RCC 7860 (cell line): ENCODE results near the gene WBP1.
A peak's percentile ranks its signal among the peaks of the same experiment; 100 is the strongest.
"Not testable (repeated sequence)": the region's sequence is repeated elsewhere in the genome, so short reads cannot be mapped to it uniquely, and the experiment has no call there.

Experiments used
- DNase-seq: peaks from one replicate; pipeline ENCODE4 v3.0.0-alpha.2; 2015; ENCODE audit warnings: low spot score
- FAIRE-seq: peaks from 2 replicates; lab custom pipeline; 2012; peaks lifted over from hg19 to GRCh38; lab: Jason Lieb, UNC

WBP1 gene

GRCh38 chr2:74458132-74458937 is at the start of gene WBP1:
WBP1 (plus strand) TSS chr2:74458438; CDS start chr2:74458603, 165 bp downstream.
- peak; percentile 96 for FAIRE-seq
- peak; percentile 100 for DNase-seq

DNA sequence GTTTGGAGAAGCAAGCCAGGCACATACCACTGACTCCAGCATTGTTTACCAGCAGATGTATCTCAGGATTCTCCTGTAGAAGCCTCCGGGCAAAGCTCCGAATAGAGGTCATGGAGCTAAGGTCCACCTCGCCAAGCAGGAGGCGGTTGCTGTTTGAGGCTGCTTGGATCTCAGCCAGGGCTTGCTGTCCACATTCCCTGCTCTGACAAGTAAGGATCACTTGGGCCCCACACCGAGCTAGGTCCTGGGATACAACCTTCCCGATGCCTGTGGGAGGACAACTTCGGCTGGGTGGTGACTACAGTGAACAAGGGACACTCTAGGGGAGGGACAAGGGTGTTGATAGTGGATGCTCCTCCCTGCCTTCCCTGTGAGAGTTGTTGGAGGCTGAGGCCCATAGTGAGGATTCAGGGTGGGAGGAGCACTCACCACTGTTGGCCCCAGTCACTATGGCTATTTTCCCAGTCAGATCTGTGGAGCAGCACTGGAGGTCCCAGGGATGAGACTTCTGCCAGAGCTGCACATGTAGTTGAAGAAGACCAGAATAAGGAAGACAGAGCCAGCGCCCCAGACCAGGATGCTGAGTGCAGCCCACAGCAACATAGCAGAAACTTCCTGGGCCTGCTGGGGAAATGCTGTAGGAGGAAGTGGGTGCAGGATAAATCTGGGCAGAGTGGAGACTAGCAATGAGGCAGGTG is 45.1 kb upstream of the WBP1 start:
- FAIRE-seq: no peak
- no peak for DNase-seq

GRCh38 chr2:74414441-74414840 is 43.8 kb upstream of the WBP1 start:
- no peak for DNase-seq
- no peak for FAIRE-seq

DNA sequence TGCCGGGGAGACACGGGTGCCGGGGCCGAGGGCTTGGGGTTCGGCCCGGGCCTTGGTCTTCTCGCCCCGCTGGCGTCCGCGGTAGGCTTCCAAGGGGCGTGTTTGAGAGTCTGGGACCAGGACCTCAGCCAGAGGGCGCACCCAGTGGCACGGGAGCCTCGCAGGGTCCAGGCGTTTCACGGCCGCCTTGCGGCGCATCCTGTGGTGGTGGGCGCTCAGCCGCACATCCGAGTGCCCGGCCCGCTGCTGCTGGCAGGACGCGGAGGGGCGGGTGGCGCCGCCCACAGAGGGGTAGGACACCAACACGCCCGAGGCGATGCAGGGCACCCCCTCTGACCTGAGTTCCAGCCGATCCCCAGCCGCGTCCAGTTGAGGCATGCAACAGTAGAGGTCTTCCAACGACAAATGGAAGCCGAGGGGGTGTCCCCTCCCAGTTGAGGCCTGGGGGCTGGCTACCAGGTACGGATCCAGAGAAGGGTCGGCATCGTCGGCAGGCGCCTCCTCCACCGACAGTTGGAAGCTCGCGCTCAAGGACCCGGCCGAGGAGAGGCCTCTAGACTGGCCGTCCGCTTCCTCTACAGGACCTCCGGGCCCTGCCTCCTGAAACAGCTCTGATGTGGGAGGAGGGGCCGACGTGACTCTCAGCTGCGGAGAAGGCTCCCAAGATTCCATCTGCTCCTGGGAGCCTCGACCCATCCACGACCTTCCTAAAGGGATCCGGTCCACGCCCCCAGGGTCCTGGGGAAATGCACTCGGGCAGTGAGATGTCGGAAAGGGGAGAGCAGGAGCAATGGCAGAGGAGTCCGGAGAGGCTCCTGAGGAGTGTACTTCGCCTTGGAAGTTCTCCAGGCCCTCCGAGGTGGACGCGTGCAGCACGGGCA is 43.1 kb upstream of the WBP1 start:
- DNase-seq: no peak
- no peak for FAIRE-seq

DNA sequence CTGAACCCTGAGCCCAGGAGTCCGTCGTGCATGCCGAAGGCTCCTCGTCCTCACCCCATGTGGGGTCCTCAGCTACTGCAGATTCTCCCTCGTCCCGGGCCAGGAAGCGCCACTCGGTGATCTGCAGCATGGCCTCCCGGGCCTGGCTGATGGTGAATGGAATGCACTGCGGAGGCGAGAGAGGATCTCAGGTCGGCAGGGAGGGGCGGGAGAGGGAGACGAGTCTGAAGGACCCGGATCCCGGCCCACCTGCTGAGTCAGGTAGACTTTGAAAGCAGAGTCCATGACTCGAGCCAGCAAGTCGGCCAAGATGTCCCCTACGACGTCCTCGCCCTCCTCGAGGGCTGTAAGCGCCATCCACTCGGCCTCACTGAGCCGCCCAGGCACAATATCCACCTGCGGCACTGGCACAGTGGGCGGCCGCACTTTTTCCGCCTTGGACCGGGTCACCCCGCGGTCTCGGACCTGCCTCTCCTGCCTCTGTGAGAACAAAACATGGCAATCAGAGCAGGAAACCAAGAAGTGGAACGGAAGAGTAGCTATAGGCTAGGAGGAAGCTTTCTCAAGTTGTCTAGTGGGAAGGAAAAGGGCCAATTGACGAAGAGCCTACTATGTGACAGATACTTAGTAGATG is 42.4 kb upstream of the WBP1 start:
- DNase-seq: no peak
- FAIRE-seq: no peak

DNA sequence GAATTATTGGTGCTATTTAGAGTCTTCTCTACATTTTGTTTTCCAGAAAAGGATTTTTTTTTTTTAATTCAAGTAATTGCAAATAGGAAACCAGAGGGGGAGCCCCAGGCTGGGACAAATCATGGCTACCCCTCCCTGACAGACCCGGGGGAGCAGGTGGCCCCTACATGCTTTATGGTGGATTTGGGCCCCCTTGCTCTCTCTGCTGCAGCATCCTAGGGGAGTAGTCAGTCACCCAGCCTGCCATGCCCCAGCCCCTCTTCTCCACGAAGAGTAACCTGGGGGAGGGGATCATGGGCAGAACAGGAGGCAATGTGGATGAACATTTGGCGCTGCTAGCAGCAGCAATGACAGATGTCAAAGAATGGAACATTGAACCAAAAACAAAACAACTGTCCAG is 41.5 kb upstream of the WBP1 start:
- FAIRE-seq (no peak), DNase-seq (no peak)

GRCh38 chr2:74417197-74417596 is 41.0 kb upstream of the WBP1 start:
- no peak for FAIRE-seq
- DNase-seq: no peak

DNA sequence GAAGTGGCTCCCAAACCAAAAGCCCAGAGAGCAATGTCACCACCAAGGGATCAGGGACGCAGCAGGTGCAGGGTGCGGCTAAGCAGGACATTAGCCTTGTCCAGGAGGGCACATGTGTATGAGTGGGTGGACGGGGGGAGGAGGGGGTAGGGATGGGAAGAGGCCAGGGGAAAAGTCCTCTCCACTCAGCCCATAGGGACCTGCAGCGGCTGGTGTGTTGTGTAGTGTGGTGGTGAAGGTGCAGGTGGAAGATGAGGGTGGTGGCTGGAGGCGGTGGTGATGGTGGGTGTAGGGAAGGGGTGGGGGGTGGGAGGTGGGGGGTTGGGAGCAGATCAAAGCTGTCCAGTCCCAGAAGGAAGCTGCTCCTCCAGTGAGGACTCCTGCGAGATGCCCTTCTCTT is 40.5 kb upstream of the WBP1 start:
- DNase-seq (no peak), FAIRE-seq (no peak)

GRCh38 chr2:74418312-74418711 is 39.9 kb upstream of the WBP1 start:
- DNase-seq (no peak), FAIRE-seq (no peak)

- DNase-seq: no peak
- no peak for FAIRE-seq
Measured at GRCh38 chr2:74419345-74419744, 38.9 kb upstream of the WBP1 start.

DNA sequence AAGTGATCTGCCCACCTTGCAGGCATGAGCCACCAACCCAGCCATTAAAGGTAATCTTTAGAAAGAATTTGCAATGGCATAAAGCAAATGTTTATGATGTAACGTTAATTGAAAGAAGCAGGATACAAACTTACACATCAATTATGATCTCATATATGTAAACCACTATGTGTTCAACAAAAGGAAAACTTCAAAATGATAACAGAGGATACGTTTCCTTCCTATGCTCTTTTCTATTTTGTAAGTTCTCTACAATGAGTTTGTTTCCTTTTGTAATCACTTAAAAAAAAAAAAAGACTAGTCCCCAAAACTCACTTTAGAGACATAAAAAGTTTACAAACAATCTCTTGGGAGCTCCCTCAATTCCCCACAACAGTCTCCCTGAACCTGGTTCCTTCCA is 38.2 kb upstream of the WBP1 start:
- DNase-seq (no peak), FAIRE-seq (no peak)

DNA sequence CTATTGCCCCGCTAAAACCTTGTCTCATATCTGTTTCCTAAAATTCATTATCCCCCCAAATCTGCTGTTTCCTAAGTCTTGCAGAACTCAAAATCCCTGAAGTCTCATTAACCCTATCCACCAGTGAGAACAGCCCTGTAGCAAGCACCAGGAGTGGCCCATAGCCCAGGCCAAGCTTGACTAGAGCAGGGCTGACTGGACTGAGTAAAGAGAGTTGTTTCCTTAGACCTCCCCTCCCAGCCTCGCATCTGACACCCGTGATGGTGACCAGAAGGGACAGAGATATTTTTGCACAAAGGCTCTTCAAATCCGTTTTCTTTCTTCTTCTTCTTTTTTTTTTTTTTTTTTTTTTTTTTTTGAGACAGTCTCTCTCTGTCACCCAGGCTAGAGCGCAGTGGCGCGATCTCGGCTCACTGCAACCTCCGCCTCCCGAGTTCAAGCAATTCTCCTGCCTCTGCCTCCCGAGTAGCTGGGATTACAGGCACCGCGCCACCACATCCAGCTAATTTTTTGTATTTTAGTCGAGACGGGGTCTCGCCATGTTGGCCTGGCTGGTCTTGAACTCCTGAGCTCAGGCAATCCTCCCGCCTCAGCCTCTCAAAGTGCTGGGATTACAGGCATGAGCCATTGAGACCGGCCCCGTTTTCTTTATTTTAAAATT is 37.7 kb upstream of the WBP1 start:
- not testable (repeated sequence) for FAIRE-seq, DNase-seq

DNA sequence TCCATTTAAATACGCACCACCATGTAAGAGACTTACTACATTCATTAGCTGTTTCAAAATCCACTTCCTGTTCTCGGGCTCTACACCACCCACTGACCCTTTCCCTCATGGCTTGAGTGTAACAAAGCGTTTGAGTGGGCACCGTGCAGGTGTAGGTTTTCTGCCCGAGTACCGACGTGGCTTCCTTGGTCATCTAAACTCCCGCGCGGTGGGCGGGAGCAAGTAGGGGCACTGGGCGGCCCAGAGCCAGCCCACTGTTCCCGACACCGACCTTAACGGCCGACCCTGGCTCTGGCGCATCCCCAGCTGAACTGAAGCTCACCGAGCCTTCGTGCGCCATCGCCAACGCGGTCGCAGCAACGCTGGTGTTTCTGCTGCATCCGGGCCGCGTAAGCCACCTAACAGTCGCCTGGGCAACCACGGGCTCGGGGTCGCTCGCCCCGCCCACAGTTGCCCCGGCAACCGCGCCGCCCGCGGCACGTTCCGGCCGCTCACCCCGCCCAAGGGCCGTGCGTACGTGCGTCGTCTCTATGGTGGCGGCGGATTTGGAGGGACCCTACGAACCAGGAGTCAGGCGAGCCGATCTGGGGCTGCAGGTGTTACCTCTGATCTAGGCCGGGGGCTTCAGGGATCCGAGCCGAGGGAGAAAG is 36.9 kb upstream of the WBP1 start, which contains the start of the genes C2orf81 and WDR54:
C2orf81 (minus strand) TSS at position 399 of the 650 bp plus-strand sequence; CDS start at position 340, 59 bp downstream.
WDR54 (plus strand) TSS at position 510 of the 650 bp plus-strand sequence. CDS start 424 bp downstream, outside the sequence.
- DNase-seq (peak; percentile 82), FAIRE-seq (no peak)

DNA sequence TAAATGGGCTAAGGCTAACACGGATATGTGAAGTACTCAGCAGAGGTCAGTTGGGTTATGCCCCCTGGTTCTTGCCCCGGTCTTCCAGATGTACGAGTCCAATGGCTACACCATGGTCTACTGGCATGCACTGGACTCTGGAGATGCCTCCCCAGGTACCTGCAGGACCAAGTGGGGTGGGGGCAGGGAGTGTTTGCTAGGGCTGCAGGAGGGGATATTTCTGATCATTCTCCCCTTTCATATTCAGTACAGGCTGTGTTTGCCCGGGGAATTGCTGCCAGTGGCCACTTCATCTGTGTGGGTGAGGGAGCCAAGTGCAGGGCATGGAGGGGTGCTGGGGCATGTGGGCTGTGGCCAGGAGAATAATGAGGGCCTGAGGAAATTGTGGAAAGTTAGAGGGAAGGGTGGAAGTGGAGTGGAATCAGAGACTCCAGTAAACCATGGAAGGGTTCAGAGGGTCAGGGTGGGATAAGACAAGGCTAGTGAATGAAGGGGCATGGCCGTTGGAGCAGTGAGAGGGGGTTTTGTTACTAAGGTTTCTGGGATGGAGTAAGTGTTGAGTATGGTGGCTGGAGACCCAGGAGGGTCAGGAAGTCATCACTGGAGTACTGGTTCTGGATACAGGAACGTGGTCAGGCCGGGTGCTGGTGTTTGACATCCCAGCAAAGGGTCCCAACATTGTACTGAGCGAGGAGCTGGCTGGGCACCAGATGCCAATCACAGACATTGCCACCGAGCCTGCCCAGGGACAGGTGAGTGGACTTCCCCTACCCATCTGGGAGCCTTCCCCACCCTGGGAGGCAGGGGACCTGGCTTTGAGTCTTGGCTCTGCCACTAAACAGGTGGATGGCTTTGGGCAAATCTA is 34.8 kb upstream of the WBP1 start:
- FAIRE-seq (no peak), DNase-seq (no peak)

DNA sequence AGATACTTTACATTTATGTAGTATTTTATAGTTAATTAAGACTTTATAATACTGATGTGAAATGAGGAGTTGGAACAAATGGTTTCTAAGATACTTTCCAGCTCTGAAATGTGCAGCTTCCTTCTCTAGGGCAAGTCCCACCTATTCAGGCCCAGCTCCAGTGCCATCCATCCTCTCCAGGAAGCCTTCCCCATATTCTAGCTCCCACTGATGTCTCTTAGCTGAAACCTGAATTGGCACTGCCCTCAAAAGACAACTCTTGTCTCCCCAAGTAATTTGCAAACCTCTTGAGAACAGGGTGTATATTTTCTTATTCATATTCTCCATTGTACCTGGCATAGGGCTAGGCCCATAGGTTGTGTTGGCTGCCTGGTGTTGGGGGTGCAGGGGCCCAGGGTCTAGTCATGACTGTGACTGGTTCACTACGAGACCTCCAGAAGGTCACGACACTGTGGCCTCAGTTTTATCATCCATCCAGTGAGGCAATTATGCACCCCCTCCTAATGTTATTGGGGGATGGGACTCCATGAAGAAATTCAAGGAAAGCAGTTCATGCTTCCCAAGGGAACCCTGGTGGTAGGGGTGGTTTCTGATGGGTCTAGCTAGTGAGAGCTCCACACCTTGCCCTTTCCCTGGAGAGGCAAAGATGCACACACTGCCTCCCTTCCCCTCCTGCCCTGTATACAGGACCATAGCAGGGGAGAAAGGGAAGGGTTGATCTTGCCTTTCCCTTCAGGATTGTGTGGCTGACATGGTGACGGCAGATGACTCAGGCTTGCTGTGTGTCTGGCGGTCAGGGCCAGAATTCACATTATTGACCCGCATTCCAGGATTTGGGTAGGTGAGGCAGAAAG is 33.9 kb upstream of the WBP1 start:
- DNase-seq (peak; percentile 36), FAIRE-seq (no peak)

DNA sequence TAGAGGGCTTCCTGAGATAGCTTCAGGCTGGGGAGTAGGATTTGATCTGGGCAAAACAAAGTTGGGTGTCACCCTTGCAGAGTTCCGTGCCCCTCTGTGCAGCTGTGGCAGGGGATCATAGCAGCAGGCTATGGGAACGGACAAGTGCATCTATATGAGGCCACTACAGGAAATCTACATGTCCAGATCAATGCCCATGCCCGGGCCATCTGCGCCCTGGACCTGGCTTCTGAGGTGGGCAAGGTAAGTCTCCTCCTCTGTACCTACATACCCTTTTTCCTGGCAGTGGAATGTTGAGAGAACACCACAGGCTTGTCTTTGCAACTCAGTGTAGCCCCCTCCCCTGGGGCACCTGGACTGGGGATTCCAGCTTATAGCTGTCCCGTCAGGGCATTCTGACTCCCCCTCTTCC is 33.2 kb upstream of the WBP1 start:
- FAIRE-seq (no peak), DNase-seq (no peak)

GRCh38 chr2:74425523-74425922 is 32.7 kb upstream of the WBP1 start:
- DNase-seq (peak; percentile 66), FAIRE-seq (no peak)
